ENCODE measurements around the gene MBD3L2.
A peak's percentile ranks its signal among the peaks of the same experiment; 100 is the strongest.
"Not testable (repeated sequence)": the region's sequence is repeated elsewhere in the genome, so short reads cannot be mapped to it uniquely, and the experiment has no call there.

MBD3L2 gene

DNA sequence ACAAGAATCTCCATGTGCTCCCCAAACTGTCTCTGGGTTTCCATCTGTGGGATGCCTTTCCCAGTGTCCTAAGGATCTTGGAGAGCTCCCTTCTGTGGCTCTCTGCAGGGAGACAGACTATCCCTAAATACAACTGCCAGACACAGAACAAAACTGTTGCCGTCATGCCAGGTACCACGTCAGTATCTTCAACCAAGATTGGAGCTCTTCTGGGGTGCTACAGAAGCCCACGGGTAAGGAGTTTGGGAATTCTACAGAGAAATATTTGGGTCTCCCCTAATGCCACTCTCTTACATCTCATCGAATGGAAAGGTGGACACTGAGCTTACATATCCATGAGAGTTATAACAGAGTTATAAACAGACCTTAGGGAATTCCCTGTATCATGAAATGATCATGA lies 14.2 kb downstream of the MBD3L2 start:
- H3K4me1 ChIP-seq (ENCODE audit: control insufficient read depth, insufficient read depth, low read length, unreplicated experiment), result no peaks in the 10 kb centered on the region
- no peaks in the 10 kb centered on the region for H3K79me2 ChIP-seq (ENCODE audit: control insufficient read depth, insufficient read depth, low read length, unreplicated experiment)
- H3K36me3 ChIP-seq (ENCODE audit: insufficient read depth, low read length), result no peaks in the 10 kb centered on the region
- no peaks in the 10 kb centered on the region for H3K27me3 ChIP-seq (ENCODE audit: insufficient read depth, low read length)
- H3K27ac ChIP-seq (ENCODE audit: low read depth, low read length), result no peak overlapping the region
- H2AFZ ChIP-seq (ENCODE audit: low read length, unreplicated experiment), result no peak overlapping the region
- H3K4me3 ChIP-seq (ENCODE audit: low read depth, low read length), result no peak overlapping the region

DNA sequence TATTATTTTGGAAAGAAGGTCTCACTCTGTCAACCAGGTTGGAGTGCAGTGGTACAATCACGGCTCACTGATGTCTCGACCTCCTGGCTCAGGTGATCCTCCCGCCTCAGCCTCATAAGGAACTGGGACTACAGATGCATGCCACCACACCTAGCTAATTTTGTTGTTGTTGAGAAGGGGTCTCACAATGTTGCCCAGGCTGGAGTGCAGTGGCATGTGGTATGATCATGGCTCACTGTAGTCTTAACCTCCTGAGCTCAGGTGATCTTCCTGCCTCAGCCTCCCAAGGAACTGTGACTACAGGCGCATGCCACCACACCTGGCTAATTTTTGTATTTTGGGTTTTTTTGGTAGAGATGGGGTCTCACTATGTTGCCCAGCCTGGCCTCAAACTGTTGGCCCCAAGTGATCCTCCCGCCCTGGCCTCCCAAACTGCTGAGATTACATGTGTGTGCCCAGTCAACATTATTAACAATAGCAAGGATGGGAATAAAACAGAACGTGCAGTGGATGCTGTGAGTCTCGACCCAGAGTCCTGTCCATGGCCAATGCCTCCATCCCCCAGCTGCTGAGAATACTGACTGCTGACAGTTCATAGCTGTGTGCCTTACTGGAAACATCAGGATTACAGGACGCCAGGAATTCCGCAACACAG lies 14.8 kb downstream of the MBD3L2 start:
- Histone ChIP-seq H3K4me3 (ENCODE audit: low read depth, low read length) (no peak overlapping the region), H3K27ac (ENCODE audit: low read depth, low read length) (no peak overlapping the region), H3K27me3 (ENCODE audit: insufficient read depth, low read length) (no peaks in the 10 kb centered on the region), H2AFZ (ENCODE audit: low read length, unreplicated experiment) (no peak overlapping the region), H3K79me2 (ENCODE audit: control insufficient read depth, insufficient read depth, low read length, unreplicated experiment) (no peaks in the 10 kb centered on the region), H3K4me1 (ENCODE audit: control insufficient read depth, insufficient read depth, low read length, unreplicated experiment) (no peaks in the 10 kb centered on the region), H3K36me3 (ENCODE audit: insufficient read depth, low read length) (no peaks in the 10 kb centered on the region)

DNA sequence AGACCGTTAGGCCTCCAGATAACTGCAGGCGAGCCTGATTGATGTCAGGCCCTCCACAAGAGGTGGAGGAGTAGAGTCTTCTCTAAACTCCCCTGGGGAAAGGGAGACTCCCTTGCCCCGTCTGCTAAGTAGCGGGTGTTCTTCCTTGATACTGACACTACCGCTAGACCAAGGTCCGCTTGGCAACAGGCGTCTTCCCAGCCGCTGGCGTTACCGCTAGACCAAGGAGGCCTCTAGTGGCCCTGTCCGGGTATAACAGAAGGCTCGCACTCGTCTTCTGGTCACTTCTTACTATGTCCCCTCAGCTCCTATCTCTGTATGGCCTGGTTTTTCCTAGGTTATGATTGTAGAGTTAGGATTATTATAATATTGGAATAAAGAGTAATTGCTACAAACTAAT lies 18.0 kb downstream of the MBD3L2 start:
- H3K36me3 ChIP-seq (ENCODE audit: insufficient read depth, low read length); H3K4me1 ChIP-seq (ENCODE audit: control insufficient read depth, insufficient read depth, low read length, unreplicated experiment); H3K27ac ChIP-seq (ENCODE audit: low read depth, low read length); H3K27me3 ChIP-seq (ENCODE audit: insufficient read depth, low read length); H3K79me2 ChIP-seq (ENCODE audit: control insufficient read depth, insufficient read depth, low read length, unreplicated experiment); H3K4me3 ChIP-seq (ENCODE audit: low read depth, low read length); H2AFZ ChIP-seq (ENCODE audit: low read length, unreplicated experiment): not testable (repeated sequence)

DNA sequence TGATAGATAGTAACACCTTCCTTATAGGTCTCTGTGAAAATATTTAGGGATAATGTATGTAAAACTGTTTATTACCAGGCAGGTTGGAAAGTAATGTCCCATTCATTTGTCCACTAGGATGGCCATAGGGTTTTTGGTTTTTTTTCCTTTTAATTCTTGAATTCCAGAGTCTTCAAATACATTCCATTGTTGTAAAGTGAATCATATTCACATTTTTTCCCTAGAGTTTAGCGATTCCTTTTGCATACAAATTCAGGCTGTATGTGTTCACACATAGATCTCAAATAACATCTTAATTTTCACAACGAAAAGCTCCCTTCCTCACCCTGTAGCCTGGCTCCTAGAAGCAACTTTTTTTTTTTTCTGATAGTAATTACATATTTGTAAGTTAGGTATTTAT lies 18.6 kb downstream of the MBD3L2 start:
- Histone ChIP-seq H3K79me2 (ENCODE audit: control insufficient read depth, insufficient read depth, low read length, unreplicated experiment) (peaks cover 10% of the 10 kb centered on the region), H2AFZ (ENCODE audit: low read length, unreplicated experiment) (no peak overlapping the region), H3K4me3 (ENCODE audit: low read depth, low read length) (no peak overlapping the region), H3K27ac (ENCODE audit: low read depth, low read length) (no peak overlapping the region), H3K27me3 (ENCODE audit: insufficient read depth, low read length) (no peaks in the 10 kb centered on the region), H3K4me1 (ENCODE audit: control insufficient read depth, insufficient read depth, low read length, unreplicated experiment) (peaks cover 6% of the 10 kb centered on the region), H3K36me3 (ENCODE audit: insufficient read depth, low read length) (peaks cover 4% of the 10 kb centered on the region)

DNA sequence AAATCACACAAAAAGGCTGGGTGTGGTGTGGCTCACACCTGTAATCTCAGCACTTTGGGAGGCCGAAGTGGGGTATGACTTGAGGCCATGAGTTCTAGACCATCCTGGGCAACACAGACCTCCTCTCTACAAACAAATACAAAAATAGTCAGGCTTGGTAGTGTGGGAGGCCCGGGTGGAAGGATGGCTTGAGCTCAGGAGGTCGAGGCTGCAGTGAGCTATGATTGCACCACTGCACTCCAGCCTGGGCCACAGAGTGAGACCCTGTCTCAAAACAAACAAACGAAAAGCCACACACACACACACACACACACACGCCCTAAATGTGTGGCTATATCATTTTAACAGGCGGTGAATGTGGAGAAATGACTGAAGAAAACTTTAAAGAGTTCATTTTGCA lies 19.5 kb downstream of the MBD3L2 start:
- H3K79me2 ChIP-seq (ENCODE audit: control insufficient read depth, insufficient read depth, low read length, unreplicated experiment), result peaks cover 10% of the 10 kb centered on the region
- H3K27me3 ChIP-seq (ENCODE audit: insufficient read depth, low read length), result no peaks in the 10 kb centered on the region
- H3K4me3 ChIP-seq (ENCODE audit: low read depth, low read length), result peak overlapping the region; percentile 49; the same call in 1 of the 2 replicates
- no peak overlapping the region for H2AFZ ChIP-seq (ENCODE audit: low read length, unreplicated experiment)
- peaks cover 11% of the 10 kb centered on the region for H3K36me3 ChIP-seq (ENCODE audit: insufficient read depth, low read length)
- H3K4me1 ChIP-seq (ENCODE audit: control insufficient read depth, insufficient read depth, low read length, unreplicated experiment), result peaks cover 6% of the 10 kb centered on the region
- H3K27ac ChIP-seq (ENCODE audit: low read depth, low read length), result no peak overlapping the region

DNA sequence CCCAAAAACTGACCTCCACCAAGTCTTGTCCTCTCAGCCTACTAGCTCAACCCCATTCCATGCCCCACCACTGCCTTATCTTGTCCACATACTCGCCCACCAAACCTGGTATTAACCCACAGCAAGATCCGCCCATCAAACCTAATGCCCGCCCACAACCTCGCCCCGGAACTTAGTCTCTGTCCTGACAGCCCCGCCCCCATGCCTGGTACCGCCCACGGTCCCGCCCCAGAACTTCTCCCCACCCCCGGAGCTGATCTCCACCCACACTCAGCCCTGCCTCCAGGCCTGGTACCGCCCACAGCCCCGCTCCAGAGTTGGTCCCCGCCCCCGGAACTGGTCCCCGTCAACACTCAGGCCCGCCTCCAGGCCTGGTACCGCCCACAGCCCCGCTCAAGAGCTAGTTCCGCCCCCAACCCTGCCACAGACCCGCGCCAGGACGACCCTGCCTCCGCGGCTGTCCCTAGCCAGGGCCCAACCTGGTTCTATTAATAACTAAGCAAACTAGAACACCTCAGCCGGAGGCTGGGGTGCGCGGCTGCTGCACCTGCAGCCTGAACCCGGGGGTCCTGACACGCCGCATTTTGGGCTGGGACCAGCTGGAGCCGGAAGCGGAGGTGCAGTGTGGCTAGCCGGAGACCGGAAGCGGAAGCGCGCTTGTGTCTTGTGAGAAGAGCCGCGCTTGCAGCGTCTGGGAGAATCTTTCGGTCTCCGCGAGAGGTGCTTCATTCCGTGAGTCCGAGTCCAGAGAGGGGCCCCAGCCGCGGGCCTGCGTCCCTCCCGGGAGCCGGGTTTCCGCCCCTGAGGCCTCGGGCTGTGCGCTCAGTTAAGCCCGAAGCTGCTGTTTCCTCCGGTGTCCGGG lies 20.2 kb downstream of the MBD3L2 start, which contains the start of gene ZNF557:
ZNF557 (plus strand) TSS at position 662 of the 862 bp plus-strand sequence. CDS start 5,372 bp downstream, outside the sequence.
- H3K4me3 ChIP-seq (ENCODE audit: low read depth, low read length), result peak within 1 kb of the TSS; percentile 84
- H3K36me3 ChIP-seq (ENCODE audit: insufficient read depth, low read length), result peaks cover 14% of the 10 kb centered on the region
- peak within 1 kb of the TSS; percentile 78 for H2AFZ ChIP-seq (ENCODE audit: low read length, unreplicated experiment)
- H3K27ac ChIP-seq (ENCODE audit: low read depth, low read length), result peak within 1 kb of the TSS; percentile 29; the same call in 1 of the 2 replicates
- H3K79me2 ChIP-seq (ENCODE audit: control insufficient read depth, insufficient read depth, low read length, unreplicated experiment), result peaks cover 10% of the 10 kb centered on the region
- peaks cover 6% of the 10 kb centered on the region for H3K4me1 ChIP-seq (ENCODE audit: control insufficient read depth, insufficient read depth, low read length, unreplicated experiment)
- H3K27me3 ChIP-seq (ENCODE audit: insufficient read depth, low read length), result no peaks in the 10 kb centered on the region

DNA sequence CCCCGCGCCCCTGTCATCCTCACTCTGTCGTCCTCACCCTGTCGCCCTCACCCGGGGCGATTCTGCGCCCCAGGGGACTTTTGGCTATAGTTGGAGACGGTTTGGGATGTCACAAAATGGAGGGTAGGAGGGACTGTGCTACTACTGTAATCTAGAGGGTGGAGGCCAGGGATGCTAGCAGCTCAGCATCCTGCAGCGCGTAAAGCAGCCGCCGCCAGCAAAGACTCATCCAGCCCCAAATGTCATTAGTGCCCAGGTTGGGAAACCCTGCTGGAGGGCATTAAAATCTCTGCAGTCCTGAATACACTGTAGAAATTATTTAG lies 20.7 kb downstream of the MBD3L2 start:
- H3K27ac ChIP-seq (ENCODE audit: low read depth, low read length), result peak overlapping the region; percentile 29; the same call in 1 of the 2 replicates
- no peaks in the 10 kb centered on the region for H3K27me3 ChIP-seq (ENCODE audit: insufficient read depth, low read length)
- H3K36me3 ChIP-seq (ENCODE audit: insufficient read depth, low read length), result peaks cover 16% of the 10 kb centered on the region
- peak overlapping the region; percentile 78 for H2AFZ ChIP-seq (ENCODE audit: low read length, unreplicated experiment)
- H3K79me2 ChIP-seq (ENCODE audit: control insufficient read depth, insufficient read depth, low read length, unreplicated experiment), result peaks cover 10% of the 10 kb centered on the region
- peak overlapping the region; percentile 84 for H3K4me3 ChIP-seq (ENCODE audit: low read depth, low read length)
- peaks cover 6% of the 10 kb centered on the region for H3K4me1 ChIP-seq (ENCODE audit: control insufficient read depth, insufficient read depth, low read length, unreplicated experiment)

DNA sequence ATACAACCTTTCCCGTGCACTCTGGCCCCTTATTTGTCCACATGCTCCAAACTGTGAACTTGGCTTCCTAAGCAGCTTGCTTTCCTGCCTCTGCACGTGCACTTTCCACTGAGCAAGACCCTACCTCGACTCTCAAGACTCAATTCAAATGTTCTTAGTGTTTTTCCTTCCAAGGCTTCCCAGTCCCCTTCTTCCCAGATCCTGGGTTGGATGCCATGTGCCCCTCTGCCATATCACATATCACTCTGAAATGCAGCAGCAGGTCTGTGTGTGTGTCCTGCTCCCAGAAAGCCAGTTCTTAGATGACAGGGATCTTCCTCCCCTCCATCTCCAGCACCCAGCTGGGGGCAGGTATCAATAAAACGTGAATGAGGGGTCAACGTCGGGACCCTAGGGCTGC lies 23.4 kb downstream of the MBD3L2 start:
- Histone ChIP-seq H3K27me3 (ENCODE audit: insufficient read depth, low read length) (no peaks in the 10 kb centered on the region), H3K36me3 (ENCODE audit: insufficient read depth, low read length) (peaks cover 37% of the 10 kb centered on the region), H3K27ac (ENCODE audit: low read depth, low read length) (no peak overlapping the region), H3K4me3 (ENCODE audit: low read depth, low read length) (no peak overlapping the region), H3K4me1 (ENCODE audit: control insufficient read depth, insufficient read depth, low read length, unreplicated experiment) (peaks cover 6% of the 10 kb centered on the region), H3K79me2 (ENCODE audit: control insufficient read depth, insufficient read depth, low read length, unreplicated experiment) (peaks cover 10% of the 10 kb centered on the region), H2AFZ (ENCODE audit: low read length, unreplicated experiment) (no peak overlapping the region)

DNA sequence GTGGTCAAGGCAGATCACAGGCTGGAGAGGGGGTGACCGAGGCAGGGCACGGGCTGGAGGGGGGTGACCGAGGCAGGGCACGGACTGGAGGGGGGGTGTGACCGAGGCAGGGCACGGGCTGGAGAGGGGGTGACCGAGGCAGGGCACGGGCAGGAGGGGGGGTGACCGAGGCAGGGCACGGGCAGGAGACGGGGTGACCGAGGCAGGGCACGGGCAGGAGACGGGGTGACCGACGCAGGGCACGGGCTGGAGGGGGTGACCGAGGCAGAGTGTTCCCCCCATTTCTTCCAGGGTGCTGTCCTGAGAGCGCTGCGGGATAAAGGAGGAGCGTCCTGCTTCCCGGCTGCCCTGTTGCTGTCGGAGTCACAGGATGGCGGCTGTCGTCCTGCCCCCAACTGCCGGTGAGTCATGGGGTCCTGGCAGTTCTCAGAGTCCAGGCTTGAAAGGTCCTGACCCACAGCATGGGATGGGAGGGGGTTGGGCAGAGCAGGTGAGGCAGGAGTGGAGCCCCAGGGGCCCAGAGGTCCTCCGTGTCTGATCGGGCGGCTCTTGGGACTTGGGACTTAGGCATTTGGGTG lies 25.7 kb downstream of the MBD3L2 start:
- no peak overlapping the region for H3K27ac ChIP-seq (ENCODE audit: low read depth, low read length)
- peaks cover 55% of the 10 kb centered on the region for H3K36me3 ChIP-seq (ENCODE audit: insufficient read depth, low read length)
- peaks cover 9% of the 10 kb centered on the region for H3K79me2 ChIP-seq (ENCODE audit: control insufficient read depth, insufficient read depth, low read length, unreplicated experiment)
- H3K4me3 ChIP-seq (ENCODE audit: low read depth, low read length), result no peak overlapping the region
- H2AFZ ChIP-seq (ENCODE audit: low read length, unreplicated experiment), result no peak overlapping the region
- peaks cover 6% of the 10 kb centered on the region for H3K4me1 ChIP-seq (ENCODE audit: control insufficient read depth, insufficient read depth, low read length, unreplicated experiment)
- no peaks in the 10 kb centered on the region for H3K27me3 ChIP-seq (ENCODE audit: insufficient read depth, low read length)

DNA sequence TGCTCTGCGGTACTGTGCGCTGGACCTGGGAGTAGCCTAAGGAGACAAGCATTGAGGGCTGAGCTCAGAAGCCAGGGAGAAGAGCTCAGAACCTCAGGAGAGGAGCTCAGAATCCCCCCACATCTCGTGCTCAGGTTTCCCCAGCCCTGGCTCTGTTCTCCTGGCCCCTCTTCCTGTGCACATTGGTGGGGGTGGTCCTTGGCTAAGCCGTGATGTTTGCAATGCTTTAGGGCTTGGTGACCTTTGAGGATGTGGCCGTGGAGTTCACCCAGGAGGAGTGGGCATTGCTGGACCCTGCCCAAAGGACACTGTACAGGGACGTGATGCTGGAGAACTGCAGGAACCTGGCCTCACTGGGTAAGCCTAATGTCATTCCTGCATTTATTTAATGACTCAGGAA lies 27.0 kb downstream of the MBD3L2 start:
- H3K36me3 ChIP-seq (ENCODE audit: insufficient read depth, low read length), result peaks cover 69% of the 10 kb centered on the region
- no peak overlapping the region for H2AFZ ChIP-seq (ENCODE audit: low read length, unreplicated experiment)
- H3K27me3 ChIP-seq (ENCODE audit: insufficient read depth, low read length), result no peaks in the 10 kb centered on the region
- H3K4me3 ChIP-seq (ENCODE audit: low read depth, low read length), result no peak overlapping the region
- no peak overlapping the region for H3K27ac ChIP-seq (ENCODE audit: low read depth, low read length)
- H3K79me2 ChIP-seq (ENCODE audit: control insufficient read depth, insufficient read depth, low read length, unreplicated experiment), result no peaks in the 10 kb centered on the region
- no peaks in the 10 kb centered on the region for H3K4me1 ChIP-seq (ENCODE audit: control insufficient read depth, insufficient read depth, low read length, unreplicated experiment)
